Epithelial cell of proximal tubule (primary cell): ENCODE measurements around the gene NEK9. TPM values are rescaled to one million over a fixed set of nuclear protein-coding genes. Genes with fewer than 3 reads are reported as not detected.
A peak's percentile ranks its signal among the peaks of the same experiment; 100 is the strongest.
"Not testable (repeated sequence)": the region's sequence is repeated elsewhere in the genome, so short reads cannot be mapped to it uniquely, and the experiment has no call there.

Experiments used
- DNase-seq: peaks from one replicate; pipeline ENCODE4 v3.0.0-alpha.2; 2011; ENCODE audit warnings: low read depth
- H3K4me3 ChIP-seq: 2 replicates; pipeline ENCODE4 v1.5.1; 2011; ENCODE audit warnings: low read depth, mild to moderate bottlenecking, low read length
- CTCF ChIP-seq: conservative IDR thresholded peaks from 2 replicates; pipeline ENCODE4 v1.5.1; 2012; ENCODE audit warnings: low read depth, mild to moderate bottlenecking, low read length
- total RNA-seq: library from RNA; depleted of rRNA; stranded (reverse); fragments of >200 nt; gene quantifications from 2 replicates; pipeline ENCODE4 v1.2.3, GENCODE V29; 2015

Gene NEK9
- total RNA-seq, 1 donor from 2014 or later: 10.9 TPM

GRCh38 chr14:75138492-75138891 lies 11.6 kb upstream of the NEK9 start:
- DNase-seq: no peak
- H3K4me3 ChIP-seq: no peak overlapping the region
- no peak for TF ChIP-seq CTCF

- TF ChIP-seq CTCF: no peak
- no peak for DNase-seq
- H3K4me3 ChIP-seq: no peak overlapping the region
Observed at GRCh38 chr14:75134644-75135043, 7.8 kb upstream of the NEK9 start.

- no peak for TF ChIP-seq CTCF
- DNase-seq: no peak
- no peak overlapping the region for H3K4me3 ChIP-seq
Observed at GRCh38 chr14:75133597-75133996, 6.7 kb upstream of the NEK9 start.

- H3K4me3 ChIP-seq: no peak overlapping the region
- DNase-seq: no peak
- peak; percentile 76 for TF ChIP-seq CTCF
Observed at GRCh38 chr14:75132382-75133086, 5.7 kb upstream of the NEK9 start.

- no peak overlapping the region for H3K4me3 ChIP-seq
- DNase-seq: no peak
- no peak for TF ChIP-seq CTCF
Observed at GRCh38 chr14:75128596-75128990, 1.7 kb upstream of the NEK9 start.

- H3K4me3 ChIP-seq: peak overlapping the region; percentile 74
- TF ChIP-seq CTCF: no peak
- no peak for DNase-seq
Observed at GRCh38 chr14:75127903-75128595, 1.2 kb upstream of the NEK9 start.

GRCh38 chr14:75127474-75127820 lies 599 bp upstream of the NEK9 start:
- not testable (repeated sequence) for DNase-seq
- peak overlapping the region; percentile 74 for H3K4me3 ChIP-seq
